ENCODE results near the gene OMA1.

GRCh38 chr1:58513956-58514355, 32.6 kb downstream of the OMA1 start:
- TF ChIP-seq CTCF (IDR thresholded peaks at IDR 0.05) (no peak), EP300 (IDR thresholded peaks at IDR 0.05) (no peak)
